NK-92 (cell line): ENCODE data around the gene PDCD1.

Experiments used
- DNase-seq: peaks from one replicate; lab custom pipeline; 2025; ENCODE audit not compliant: unreplicated experiment; lab: John Stamatoyannopoulos, UW

Gene PDCD1

DNA sequence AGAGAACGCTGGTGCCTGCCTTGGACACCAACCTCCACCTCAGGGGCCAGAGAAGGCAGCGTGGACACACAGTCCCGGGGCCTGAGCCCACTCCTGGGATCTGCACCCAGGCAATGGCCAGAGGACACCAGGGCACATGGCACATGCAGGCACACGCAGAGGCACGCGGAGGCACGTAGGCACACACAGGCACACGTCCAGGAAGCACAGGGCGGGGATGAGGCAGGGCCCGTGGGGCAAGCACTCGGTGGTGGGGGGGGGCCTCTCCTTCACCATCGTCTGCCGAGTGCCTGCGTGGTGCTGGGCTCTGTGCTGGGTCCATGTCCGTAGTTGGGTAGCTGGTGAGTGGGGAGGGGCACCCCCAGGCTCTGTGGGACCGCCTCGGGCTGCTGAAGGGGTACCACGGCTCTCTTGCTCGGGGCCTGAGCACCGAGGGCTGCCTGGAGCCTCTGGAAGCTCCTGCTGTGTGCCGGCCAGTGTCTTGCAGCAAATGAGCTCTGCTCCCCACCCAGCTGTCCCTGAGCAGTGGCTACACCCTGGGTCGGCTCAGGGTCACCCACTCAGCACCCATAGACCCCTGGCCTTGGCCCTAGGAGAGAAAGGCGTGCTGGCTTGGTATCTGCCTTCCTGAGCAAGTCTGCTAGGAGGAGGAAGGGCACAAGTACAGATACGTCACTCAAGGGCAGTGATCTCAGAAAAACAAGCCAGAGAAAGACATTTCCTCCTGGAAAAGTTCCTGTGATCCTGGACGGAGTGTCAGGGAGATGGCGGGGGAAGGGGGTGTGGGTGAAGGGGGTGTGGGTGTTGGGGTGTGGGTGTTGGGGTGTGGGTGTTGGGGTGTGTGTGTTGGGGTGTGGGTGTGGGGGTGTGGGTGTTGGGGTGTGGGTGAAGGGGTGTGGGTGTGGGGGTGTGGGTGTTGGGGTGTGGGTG is 37.3 kb upstream of the PDCD1 start:
- no peak for DNase-seq

DNA sequence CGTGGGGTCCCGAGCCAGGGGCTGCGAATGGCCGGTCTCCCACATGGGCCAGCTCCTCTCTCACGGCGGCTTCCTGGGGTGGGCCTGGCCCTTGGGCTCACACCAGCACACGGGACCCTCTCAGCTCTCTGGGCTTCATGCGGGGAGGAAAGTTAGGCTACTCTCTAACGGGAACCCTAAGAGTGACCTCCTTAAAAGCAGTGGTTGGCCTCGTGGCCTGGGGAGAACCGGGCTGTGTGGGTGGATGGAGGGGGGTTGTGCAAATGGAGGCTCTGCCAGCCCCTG is 36.7 kb upstream of the PDCD1 start:
- no peak for DNase-seq

DNA sequence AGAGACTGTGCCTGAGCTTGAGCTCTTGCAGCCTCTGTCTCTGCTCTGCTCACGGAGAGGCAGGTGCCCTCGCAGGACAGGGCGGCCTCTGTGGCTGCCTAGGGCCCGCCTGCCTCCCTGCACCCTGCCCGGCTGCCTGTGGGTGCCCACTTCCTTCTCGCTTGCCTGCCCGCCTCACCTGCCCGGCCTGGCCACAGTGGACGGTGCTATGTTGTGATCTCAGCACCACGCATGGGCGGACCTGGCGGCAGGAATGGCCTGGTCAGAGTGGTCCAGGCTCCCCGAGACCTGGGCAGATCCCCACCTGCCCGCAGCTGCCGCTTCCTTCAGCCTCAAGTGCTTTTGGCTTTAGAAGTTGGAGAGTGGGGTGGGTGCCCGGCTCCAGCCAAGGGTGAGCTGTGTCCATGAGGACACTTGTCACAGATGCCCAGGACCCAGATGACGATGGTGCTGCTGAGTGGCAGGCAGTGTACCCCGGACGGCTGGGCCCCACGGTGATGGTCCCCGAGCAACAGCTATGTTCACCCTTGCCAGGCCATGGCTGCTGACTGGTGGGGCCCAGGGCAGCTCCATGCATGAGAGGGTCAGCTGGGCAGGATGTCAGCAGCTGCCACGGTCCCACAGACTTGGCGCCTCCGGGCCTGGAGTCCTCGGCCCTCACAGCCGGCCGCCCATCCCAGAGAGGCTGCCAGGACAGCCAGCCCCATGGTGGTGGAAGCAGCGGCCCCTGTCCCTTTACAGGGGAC is 36.2 kb upstream of the PDCD1 start:
- no peak for DNase-seq

DNA sequence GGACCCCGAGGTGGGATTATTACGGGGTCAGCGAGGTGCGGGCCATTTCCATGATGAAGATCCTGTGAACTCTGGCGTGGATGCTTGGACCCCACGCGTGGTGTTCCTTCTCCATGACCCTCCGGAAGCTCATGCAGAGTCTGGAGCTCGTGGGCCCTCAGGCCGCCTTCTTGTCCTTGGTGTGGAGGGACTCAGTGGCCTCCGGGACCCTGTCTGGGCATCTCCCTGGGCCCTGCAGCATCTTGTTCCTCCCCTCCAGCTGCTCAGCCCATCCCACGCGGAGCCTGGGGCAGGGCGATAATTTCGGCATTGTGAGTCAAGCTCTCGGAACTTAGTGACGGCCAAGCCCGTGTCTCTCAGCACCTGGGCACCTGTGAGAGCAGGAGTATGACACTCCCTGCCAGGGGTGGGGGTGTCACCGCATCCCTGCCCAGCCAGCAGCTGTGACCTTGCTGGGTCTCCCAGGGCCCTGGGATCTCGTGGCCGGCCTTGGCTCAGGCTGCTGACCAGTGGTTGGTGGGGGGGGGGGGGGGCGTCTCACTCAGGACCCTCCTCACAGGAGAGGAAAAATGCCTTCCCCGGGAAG is 35.5 kb upstream of the PDCD1 start:
- no peak for DNase-seq

DNA sequence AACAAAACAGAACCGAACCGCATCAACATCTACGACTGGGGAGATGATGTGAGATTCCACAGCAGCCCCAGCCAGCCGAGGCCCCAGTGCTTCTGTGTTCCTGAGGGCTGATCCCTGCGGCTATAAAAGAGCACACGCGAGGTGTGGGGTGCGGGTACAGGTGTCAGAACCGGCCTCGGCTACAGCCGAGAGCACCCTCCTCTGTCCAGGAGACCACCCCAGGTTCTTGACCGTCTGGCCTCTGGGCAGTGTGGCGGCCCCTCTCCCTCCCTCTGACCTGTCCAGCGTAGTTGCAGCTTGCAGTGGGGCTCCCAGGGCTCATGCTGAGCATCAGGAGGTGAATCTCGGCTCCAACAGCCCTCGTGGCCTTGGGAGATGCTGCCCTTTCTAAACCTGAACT is 34.6 kb upstream of the PDCD1 start:
- no peak for DNase-seq

DNA sequence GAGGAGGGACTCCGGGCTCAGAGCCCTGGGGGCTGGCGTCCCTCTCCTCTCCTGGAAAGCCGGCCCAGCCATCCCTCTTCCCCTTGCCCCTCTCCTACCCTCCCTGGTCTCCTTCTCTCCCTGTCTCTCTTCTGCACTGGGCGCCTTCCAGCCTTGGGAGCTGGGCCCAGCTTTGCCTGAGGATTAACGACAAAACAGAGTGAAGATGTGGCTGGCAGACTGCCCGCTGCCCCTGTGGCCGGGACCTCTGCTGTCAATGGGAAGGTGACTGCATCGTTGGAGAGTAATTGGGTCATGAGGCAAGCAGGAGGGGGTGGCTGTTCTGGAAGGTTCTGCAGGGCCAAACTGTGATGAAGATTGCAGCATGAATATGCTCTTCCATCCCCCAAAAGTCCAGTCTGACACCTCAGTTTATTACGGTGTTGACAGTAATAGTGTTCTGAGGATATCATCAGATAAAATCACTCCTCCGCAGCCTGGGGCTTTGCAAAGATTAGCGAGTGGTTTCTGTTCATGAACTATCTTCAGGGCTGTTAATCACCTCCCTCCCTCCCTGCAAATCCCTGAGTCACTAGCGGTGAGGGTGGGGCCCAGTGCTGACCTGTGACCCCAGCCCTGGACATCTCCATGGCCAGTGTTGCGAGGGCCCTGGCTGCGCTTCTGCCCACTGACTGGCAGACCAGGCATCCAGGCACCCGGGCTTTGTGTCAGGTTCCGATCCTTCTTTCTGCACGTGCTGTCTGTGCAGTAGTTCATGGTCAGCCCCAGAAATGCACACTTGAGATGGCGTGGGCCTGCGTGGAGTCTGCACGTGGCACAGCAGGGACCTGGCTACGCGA is 33.8 kb upstream of the PDCD1 start:
- DNase-seq, result no peak

DNA sequence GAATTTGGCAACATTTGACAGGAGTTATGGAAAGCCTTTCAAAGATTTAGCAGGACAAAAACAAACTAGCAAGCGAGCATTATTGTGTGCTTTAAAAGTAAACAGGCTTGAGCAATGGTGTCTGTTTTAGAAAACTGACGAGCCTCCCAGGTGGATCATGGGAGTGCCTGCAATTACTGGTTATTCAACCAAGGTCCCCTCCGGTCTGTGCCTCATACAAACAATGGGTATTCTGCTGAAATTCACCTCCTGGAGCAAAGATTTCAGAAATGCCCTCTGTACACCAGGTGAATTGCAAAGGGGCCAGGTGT is 33.2 kb upstream of the PDCD1 start:
- no peak for DNase-seq

DNA sequence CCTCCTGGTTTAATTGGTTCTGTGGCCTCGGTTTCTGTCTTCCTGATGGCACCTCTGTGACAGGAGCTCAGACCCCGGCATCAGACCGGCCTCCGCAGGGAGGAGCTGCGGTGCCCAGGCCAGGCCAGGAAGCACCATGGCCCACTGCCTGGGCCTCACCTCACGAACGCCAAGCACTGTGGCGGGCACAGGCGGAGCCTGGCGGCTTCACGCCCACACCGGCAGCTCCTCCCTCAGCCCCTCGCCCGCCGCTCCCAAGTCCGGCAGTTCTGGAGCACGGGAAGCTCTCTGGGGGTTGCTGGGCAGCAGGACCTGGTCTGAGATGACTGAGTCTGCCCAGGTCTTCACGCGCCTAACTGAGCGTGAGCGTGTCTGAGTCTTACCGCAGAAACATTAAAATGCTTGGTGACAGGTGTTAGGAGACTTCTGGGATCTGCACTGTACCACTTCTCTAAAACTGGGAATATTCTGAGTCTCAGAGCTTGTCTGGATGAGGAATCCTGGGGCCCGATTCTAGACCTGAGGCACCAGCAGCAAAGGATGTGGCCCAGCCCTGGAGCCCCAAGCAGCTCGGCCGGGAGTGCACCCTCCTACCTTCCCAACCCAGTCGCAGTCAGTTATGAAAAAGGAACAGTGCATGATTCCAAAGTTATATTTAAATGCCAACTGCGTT is 32.8 kb upstream of the PDCD1 start:
- DNase-seq, result no peak

DNA sequence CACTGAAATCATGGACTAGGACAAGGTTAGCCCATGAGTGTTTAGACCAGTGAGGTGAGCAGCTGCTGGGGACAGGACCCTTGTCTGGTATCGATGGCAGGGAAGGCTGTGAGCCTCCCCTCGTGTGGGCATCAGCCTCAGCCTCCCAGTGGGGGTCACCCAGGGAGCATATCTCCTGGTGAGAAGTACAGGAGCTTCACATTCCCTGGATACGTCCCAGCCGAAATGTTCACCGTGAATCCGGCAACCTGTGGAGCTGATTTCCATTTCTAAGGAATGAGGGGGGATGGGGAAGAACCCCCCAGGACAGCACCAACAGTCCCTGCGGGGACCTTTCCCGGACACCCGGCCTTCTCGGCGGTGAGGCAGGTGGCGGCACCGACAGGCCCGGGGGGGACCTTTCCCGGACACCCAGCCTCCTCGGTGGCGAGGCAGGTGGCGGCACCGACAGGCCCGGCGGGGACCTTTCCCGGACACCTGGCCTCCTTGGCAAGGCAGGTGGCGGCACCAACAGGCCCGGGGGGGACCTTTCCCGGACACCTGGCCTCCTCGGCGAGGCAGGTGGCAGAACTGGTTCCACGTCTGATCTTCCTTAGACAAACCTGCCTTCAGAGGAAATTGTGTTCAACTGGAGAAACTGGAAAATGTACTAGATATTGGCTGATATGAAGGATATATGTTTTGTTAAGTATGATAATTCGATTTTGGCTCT is 32.0 kb upstream of the PDCD1 start:
- DNase-seq, result no peak

DNA sequence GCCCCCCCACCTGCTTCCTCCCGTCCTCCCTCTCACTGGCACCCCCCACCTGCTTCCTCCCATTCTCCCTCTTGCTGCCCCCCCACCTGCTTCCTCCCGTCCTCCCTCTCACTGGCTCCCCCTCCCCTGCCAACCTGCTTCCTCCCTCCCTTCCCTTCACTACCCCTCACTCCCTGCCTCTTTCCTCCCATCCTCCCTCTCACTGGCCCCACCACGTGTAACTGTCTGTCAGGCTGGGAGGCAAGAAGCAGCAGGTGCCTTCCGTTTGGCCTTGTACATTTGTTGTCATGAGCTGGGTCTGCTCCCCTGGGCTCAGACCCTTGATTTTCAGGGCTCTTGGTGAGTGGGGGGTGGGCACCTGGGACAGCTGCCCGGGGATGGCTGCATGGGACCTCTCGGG is 29.9 kb upstream of the PDCD1 start:
- DNase-seq, result no peak

DNA sequence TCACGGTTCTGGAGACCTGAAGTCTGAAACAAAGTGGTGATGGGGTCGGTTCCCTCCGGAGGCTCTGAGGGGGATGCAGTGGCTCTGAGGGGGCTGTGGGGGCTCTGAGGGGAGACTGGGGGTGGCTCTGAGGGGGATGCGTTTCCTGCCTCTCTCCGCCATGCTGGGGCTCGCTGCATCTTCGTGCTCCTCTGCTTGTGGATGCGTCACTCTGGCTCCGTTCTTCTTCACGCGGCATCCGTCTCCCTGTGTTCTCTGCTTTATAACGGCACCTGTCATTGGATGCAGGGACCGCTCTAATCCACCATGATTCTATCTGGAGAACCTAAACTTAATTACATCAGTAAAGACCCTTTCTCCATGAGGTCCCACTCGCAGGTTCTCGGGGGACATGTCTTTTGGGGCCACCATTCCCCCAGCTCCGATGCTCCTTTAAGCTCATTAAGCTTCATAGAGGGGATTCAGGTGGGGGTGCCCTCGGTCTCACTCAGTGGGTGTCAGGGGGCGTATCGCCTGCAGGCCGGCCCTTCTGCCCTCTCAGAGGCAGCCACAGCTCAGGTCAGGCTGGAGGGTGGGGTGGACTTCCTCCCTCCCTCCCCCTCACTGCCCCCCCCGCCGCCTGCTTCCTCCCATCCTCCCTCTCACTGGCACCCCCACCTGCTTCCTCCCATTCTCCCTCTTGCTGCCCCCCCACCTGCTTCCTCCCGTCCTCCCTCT is 29.3 kb upstream of the PDCD1 start:
- no peak for DNase-seq

DNA sequence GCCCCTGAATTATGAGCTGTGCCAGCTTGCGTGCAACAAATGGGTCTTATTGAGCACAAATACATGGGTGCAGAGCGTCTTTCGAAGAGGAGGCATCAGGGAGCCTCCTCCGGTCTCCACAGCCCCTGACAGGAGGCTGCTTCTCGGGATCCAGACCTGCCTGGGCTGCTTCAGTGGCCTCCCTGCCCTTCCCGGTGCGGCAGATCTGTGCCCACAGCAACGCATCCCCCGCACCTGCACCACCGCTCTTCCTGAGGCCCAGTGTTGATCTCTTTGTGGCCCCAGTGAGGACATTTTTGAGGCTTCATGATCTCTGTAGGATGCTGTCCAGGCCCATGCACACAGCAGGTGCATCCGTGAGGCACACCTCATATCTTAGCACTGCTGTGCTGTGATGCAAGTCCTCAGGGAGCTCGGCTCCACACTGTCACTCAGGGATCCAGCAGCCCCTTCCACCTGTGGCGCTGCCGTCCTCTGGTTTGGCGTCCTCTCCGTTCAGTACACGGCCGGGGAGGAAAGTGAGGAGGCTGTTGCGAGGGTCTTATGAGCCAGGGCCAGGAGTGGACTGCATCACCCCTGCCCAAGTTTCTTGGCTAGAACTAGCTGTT is 28.2 kb upstream of the PDCD1 start:
- no peak for DNase-seq

DNA sequence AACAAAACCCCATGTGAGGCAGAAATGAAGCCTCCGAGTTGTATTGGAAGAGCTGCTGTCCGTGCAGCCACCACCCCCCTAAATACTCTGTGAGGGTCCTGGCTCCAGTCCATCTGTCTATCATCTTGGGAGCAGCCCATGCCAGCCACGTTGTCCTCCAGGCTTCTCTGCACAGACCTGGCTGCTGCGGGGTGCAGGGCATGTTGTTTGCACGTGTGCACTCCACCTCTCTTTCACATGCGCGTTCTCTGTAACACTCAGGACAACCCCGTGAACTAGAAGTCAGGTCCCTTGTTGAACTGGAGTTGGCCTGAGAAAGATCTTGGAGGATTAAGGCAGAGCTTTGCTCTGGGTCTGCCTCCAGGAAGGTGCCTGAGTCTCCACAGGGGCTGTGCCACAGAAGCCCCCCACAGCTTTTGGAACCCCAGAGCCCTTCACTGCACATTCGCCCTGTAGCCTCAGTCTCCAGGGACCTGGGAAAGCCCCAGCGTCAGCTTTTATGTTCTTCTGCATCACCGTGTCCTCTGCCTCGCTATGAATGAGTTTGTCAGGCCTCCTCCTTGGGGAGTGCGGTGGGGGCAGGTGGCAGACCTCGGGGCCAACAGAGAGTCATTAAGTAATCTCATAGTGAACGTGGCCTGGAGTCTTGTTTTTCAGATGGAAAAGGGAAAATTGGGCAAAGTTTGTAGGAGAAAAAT is 27.4 kb upstream of the PDCD1 start:
- no peak for DNase-seq

DNA sequence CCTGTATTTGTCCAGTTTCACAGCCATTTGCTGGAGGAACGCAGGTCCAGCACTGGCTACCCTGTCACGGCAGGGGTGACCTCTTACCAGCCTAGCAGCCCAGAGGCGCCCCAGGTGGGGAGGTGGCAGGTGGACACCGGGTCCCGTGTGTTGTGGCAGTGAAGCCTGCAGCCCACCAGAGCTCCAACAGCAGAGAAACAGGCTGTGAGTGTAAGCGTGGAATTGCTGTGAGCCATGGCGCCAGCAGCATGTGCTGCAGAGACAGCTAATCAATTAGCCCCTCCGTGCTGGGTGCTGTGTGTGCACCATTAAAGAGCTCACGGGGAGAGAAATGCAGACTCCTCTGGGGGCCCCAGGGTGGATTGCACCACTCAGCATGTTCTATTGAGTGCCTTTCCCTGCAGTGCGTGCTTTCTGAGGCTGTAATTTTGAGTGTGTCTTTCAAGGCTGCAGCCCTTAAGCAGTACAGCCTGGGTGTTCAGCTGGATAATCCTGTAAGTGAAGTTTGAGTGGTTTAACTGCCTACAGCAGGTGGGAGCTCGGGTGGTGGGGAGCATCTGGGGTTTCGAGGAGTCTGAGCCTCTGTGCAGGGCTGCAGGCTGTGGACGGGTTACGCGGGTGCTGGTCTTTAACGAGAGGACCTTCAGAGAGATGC is 26.7 kb upstream of the PDCD1 start:
- no peak for DNase-seq

DNA sequence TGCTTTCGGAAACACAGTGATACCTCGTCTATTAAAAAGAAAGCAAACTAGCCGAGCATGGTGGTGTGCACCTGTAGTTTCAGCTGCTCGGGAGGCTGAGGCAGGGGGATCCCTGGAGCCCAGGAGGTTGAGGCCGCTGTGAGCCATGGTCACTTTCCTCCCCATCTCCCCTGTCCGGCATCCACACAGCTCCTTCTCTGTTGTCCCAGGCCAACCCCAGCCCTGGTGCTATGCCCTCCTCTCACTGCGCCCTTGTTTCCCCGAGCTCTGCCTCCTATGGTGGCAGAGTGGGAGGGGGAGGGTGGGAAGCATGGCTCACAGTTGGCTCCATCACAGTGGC is 26.2 kb upstream of the PDCD1 start:
- DNase-seq, result no peak

DNA sequence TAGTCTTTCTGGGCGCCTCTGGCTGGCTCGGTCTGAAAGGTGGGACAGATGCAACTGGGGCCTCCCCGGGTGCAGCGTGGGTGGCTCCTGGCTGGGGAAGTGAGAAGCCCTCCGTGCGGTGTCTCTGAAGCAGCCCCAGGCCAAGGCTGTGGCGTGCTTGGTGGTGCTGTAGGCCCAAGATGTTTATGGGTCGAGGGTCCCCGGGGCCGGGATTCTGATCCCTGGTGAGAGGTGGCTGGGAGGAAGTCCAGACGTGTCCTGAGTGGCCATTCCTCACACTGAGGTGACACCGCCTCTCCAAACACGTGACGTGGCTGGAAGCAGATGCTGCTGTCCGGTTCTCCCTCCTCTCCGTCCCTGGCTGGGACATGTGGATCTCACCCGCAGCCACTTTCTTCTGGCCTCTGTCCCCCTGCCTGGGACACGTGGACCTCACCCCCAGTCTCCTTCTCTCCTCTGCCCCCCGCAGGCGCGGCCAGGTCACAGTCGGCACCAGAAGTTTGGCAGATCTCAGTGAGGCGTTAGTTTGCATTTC is 23.5 kb upstream of the PDCD1 start:
- DNase-seq, result no peak

DNA sequence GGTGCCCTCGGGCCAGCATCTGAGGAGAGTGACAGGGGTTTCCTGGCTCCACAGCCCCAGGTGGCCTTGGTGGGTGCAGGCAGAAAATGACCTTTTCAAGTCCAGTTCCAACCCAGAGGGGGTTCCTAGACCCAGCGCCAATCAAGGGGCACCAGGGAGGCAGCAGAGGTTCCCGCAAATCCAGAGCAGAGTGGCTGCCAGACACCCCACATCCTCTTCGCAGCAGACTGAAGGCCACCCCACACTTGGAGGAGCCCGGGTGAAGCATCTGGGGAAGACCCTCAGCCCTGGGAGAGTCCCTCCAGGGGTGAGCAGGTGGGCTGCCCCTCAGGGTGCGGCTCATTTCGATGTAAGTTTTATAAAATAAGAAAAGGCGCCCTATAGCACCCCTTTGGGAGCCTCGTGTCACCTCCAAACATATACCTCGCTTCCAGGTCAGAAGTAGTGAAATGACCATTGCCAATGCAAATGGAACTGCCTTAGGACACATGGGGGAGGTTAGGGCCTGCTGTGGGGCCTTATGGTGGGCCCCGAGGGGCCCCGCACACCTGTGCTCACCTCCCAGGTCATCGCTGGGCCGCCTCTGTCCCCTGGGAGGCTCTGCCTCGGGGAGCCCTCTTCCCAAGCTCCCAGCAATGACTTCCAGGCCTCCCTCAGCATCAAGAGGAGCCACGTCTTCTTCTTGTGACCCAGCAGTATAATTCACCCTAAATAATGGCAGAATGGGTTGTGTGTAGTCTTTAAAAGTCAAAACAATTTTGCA is 21.8 kb upstream of the PDCD1 start:
- no peak for DNase-seq
